ENCODE data around the gene DNAJC1. TPM values are rescaled to one million over a fixed set of nuclear protein-coding genes. Genes with fewer than 3 reads are reported as not detected.

Gene DNAJC1
- total and polyA plus RNA-seq, 10 of the 15 experiments (the other 5 are each of a cell fraction or from before 2014, with no cell fraction given): 2.5 to 39.3 (median 20.4) TPM

- TF ChIP-seq E2F4 (IDR thresholded peaks at IDR 0.05; ENCODE audit: low read depth, low read length) (no peak), IKZF2 (IDR thresholded peaks at IDR 0.05) (peak; percentile 93 to 95), EED (IDR thresholded peaks at IDR 0.05; ENCODE audit: low read depth) (peak; percentile 92), NFXL1 (IDR thresholded peaks at IDR 0.05; ENCODE audit: borderline replicate concordance) (no peak), USF1 (IDR thresholded peaks at IDR 0.05; ENCODE audit: borderline replicate concordance, extremely low read length, insufficient read depth, low read depth, low read length) (no peak), RAD51 (IDR thresholded peaks at IDR 0.05) (peak; percentile 39; the same call in 1 of the 2 replicates), HDAC6 (IDR thresholded peaks at IDR 0.05; ENCODE audit: unreplicated experiment) (no peak), SMC3 (IDR thresholded peaks at IDR 0.05; ENCODE audit: borderline replicate concordance, low read length) (no peak), NR2C1 (IDR thresholded peaks at IDR 0.05) (no peak), CREM (IDR thresholded peaks at IDR 0.05; ENCODE audit: low read depth) (peak; percentile 70; the same call in 1 of the 2 replicates), MTA3 (IDR thresholded peaks at IDR 0.05; ENCODE audit: borderline replicate concordance, low read length) (peak; percentile 77; the same call in 1 of the 2 replicates), POLR2AphosphoS5 (IDR thresholded peaks at IDR 0.05; ENCODE audit: low read length) (no peak; the same call in 1 of the 2 replicates), ZSCAN29 (IDR thresholded peaks at IDR 0.05) (no peak), MXI1 (IDR thresholded peaks at IDR 0.05; ENCODE audit: low read depth, low read length) (peak; percentile 75), STAT1 (conservative IDR thresholded peaks at IDR 0.05) (no peak), MYB (IDR thresholded peaks at IDR 0.05; ENCODE audit: borderline replicate concordance, low read depth, low read length) (no peak), CHD1 (IDR thresholded peaks at IDR 0.05; ENCODE audit: low read depth, low read length) (no peak), CEBPB (IDR thresholded peaks at IDR 0.05; ENCODE audit: borderline replicate concordance in 1 of 2, low read depth in 2 of 2, low read length in 2 of 2) (no peak; a peak in 1 of 4 replicates), RBBP5 (conservative IDR thresholded peaks at IDR 0.05) (no peak), MLLT1 (IDR thresholded peaks at IDR 0.05) (peak; percentile 49; the same call in 1 of the 2 replicates), DPF2 (IDR thresholded peaks at IDR 0.05) (no peak; the same call in none of the 2 replicates), BCLAF1 (IDR thresholded peaks at IDR 0.05) (no peak), NRF1 (conservative IDR thresholded peaks at IDR 0.05; ENCODE audit: low read depth, low read length) (no peak), ZNF24 (IDR thresholded peaks at IDR 0.05) (no peak), MAX (IDR thresholded peaks at IDR 0.05; ENCODE audit: low read depth, low read length) (no peak), PKNOX1 (IDR thresholded peaks at IDR 0.05) (peak; percentile 57; the same call in 1 of the 2 replicates)
Measured at GRCh38 chr10:21888959-21889358, 114.6 kb downstream of the DNAJC1 start (continued).

Measured in GM12878 (cell line).